Measurements from ENCODE around the gene ENO3. TPM values are rescaled to one million over a fixed set of nuclear protein-coding genes. Genes with fewer than 3 reads are reported as not detected.
A peak's percentile ranks its signal among the peaks of the same experiment; 100 is the strongest.

ENO3 gene
- polyA plus RNA-seq, 3 donors, result 0.36 to 14.2 (median 0.60) TPM

GRCh38 chr17:4986403-4986802 lies 35.5 kb downstream of the ENO3 start:
- Mint-ChIP-seq H3K27me3 (ENCODE audit: low read depth in 3 of 3) (peaks cover 0 to 1% (median 0%) of the 10 kb centered on the region in 3 donors), H3K4me1 (peaks cover 55% of the 10 kb centered on the region), H3K36me3 (peaks cover 35 to 46% of the 10 kb centered on the region in 2 donors), H3K9me3 (peaks cover 0 to 2% (median 0%) of the 10 kb centered on the region in 7 donors), H3K4me3 (peak overlapping the region; percentile 92 to 96), H3K27ac (peak overlapping the region; percentile 81 to 97 (median 96))
- intact Hi-C loops (cut with micrococcal nuclease), result loop anchor here (5.0 kb wide), 2 partner anchors 34 to 79 kb away; partner anchors contain the start of gene ENO3 (in 1 of the 2)
- DNase-seq, result peak in 2 of 3 donors; percentile 39 to 67
- H3K27ac ChIP-seq (ENCODE audit: low read depth in 1 of 2, low read length in 2 of 2), result peak overlapping the region; percentile 77 to 95
- WGBS (ENCODE audit: insufficient coverage), result 33% methylated on average over 3 of the region's 5 CpGs
- peak overlapping the region; percentile 98 for H3K4me2 ChIP-seq (replicated peaks; ENCODE audit: extremely low read depth, low read length, poor library complexity, severe bottlenecking)
- peaks cover 10 to 36% of the 10 kb centered on the region in 2 donors for H3K36me3 ChIP-seq (replicated peaks in 1 of 2; ENCODE audit: control insufficient read depth in 1 of 2, insufficient read depth in 2 of 2, low read length in 2 of 2)
- H4K20me1 ChIP-seq (ENCODE audit: insufficient read depth, low read length), result peaks cover 6% of the 10 kb centered on the region
- H3K4me1 ChIP-seq (ENCODE audit: control insufficient read depth in 1 of 2, insufficient read depth in 2 of 2, low read length in 2 of 2), result peaks cover 43 to 52% of the 10 kb centered on the region in 2 donors
- H3K9me3 ChIP-seq (replicated peaks in 1 of 2; ENCODE audit: control insufficient read depth in 1 of 2, insufficient read depth in 1 of 2, low read length in 2 of 2), result no peaks in the 10 kb centered on the region
- peaks cover 34% of the 10 kb centered on the region for H3K79me2 ChIP-seq (ENCODE audit: insufficient read depth, low read length)
- peak overlapping the region; percentile 91 for H3K9ac ChIP-seq (ENCODE audit: insufficient read depth, low read length, poor library complexity, severe bottlenecking)
- H3K4me3 ChIP-seq (replicated peaks in 1 of 3; ENCODE audit: low read depth in 2 of 3, low read length in 3 of 3), result peak overlapping the region; percentile 78 to 99 (median 81)
- peak overlapping the region; percentile 94 for H2AFZ ChIP-seq (ENCODE audit: insufficient read depth, low read depth, low read length, poor library complexity, severe bottlenecking)
- no peak for TF ChIP-seq CTCF (IDR thresholded peaks at IDR 0.05)
- no peaks in the 10 kb centered on the region for H3K27me3 ChIP-seq (ENCODE audit: control insufficient read depth in 2 of 2, insufficient read depth in 2 of 2, low read length in 2 of 2)

DNA sequence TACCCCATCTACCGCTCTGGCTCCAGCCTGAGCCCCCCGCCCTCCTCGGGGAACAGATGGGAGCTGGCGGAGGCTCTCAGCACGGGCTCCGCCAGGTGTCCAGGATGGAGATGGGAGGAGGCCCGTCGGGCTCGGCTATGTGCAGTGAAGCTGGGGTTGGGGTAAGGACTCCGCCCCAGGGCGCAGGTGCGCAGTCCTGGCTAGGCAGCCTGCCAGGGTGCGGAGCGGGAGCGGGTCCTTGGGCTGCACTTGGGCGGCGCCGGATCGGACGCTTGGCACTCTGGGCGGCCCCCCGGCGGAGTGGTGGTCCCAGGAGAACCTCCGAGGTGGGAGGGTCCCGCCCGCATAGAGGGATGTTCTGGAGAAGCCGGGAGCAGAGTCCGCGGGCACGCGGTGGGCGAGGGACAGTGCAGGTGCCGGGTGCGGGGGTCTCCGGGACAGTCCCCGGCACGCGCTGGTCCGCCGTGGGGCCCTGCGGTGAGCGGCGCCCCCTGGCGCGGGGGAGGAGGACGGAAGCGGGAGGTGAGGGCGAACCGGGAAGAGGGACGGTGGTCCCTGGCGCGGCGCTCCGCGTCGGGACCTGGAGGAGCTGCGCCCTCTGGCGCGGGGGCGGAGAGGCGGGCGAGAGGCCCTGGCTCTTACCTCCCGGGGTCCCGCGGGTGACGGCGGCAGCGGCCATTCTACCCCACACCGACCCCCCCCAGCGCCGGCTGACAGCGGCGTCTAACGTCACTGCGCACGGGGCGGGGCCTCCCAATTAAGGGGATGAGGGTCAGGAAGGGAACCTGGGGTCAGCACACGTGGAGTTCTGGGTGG lies 36.2 kb downstream of the ENO3 start, which contains the start of gene CAMTA2:
Gene CAMTA2 (minus strand): TSS at position 725 of the 816 bp plus-strand sequence. CDS start 1,453 bp downstream, outside the sequence.
- H3K79me2 ChIP-seq (ENCODE audit: insufficient read depth, low read length), result peaks cover 33% of the 10 kb centered on the region
- peaks cover 10 to 28% of the 10 kb centered on the region in 2 donors for H3K36me3 ChIP-seq (replicated peaks in 1 of 2; ENCODE audit: control insufficient read depth in 1 of 2, insufficient read depth in 2 of 2, low read length in 2 of 2)
- H3K27me3 Mint-ChIP-seq (ENCODE audit: low read depth in 3 of 3), result peaks cover 0 to 1% (median 0%) of the 10 kb centered on the region in 3 donors
- under 1% methylated on average over 68 of the region's 78 CpGs for WGBS (ENCODE audit: insufficient coverage)
- peak; percentile 93 for TF ChIP-seq CTCF (IDR thresholded peaks at IDR 0.05)
- peaks cover 4% of the 10 kb centered on the region for H4K20me1 ChIP-seq (ENCODE audit: insufficient read depth, low read length)
- peak within 1 kb of the TSS; percentile 92 to 96 for H3K4me3 Mint-ChIP-seq
- H3K9me3 ChIP-seq (replicated peaks in 1 of 2; ENCODE audit: control insufficient read depth in 1 of 2, insufficient read depth in 1 of 2, low read length in 2 of 2), result no peaks in the 10 kb centered on the region
- H2AFZ ChIP-seq (ENCODE audit: insufficient read depth, low read depth, low read length, poor library complexity, severe bottlenecking), result peak within 1 kb of the TSS; percentile 94
- peaks cover 31 to 38% of the 10 kb centered on the region in 2 donors for H3K36me3 Mint-ChIP-seq
- intact Hi-C loops (cut with micrococcal nuclease), result loop anchor here (5.0 kb wide), 2 partner anchors 35 to 80 kb away; partner anchors contain the start of gene ENO3 (in 1 of the 2)
- peak within 1 kb of the TSS; percentile 84 to 97 (median 96) for H3K27ac Mint-ChIP-seq
- H3K4me1 ChIP-seq (ENCODE audit: control insufficient read depth in 1 of 2, insufficient read depth in 2 of 2, low read length in 2 of 2), result peaks cover 35 to 45% of the 10 kb centered on the region in 2 donors
- peak; percentile 78 to 82 (median 82) for DNase-seq
- H3K4me2 ChIP-seq (replicated peaks; ENCODE audit: extremely low read depth, low read length, poor library complexity, severe bottlenecking), result peak within 1 kb of the TSS; percentile 98
- peaks cover 0 to 2% (median 0%) of the 10 kb centered on the region in 7 donors for H3K9me3 Mint-ChIP-seq
- H3K27me3 ChIP-seq (ENCODE audit: control insufficient read depth in 2 of 2, insufficient read depth in 2 of 2, low read length in 2 of 2), result no peaks in the 10 kb centered on the region
- peak within 1 kb of the TSS; percentile 78 to 99 (median 81) for H3K4me3 ChIP-seq (replicated peaks in 1 of 3; ENCODE audit: low read depth in 2 of 3, low read length in 3 of 3)
- H3K9ac ChIP-seq (ENCODE audit: insufficient read depth, low read length, poor library complexity, severe bottlenecking), result peak within 1 kb of the TSS; percentile 91
- peaks cover 47% of the 10 kb centered on the region for H3K4me1 Mint-ChIP-seq
- H3K27ac ChIP-seq (ENCODE audit: low read depth in 1 of 2, low read length in 2 of 2), result peak within 1 kb of the TSS; percentile 77 to 95

Measured in CD14-positive monocyte (primary cell).